ENCODE results near the gene PML.

The PML gene

GRCh38 chr15:73990250-73991005, 4.1 kb upstream of the PML start:
- no peak overlapping the region for H3K4me3 ChIP-seq (ENCODE audit: severe bottlenecking)
- peak overlapping the region; percentile 72 for H3K27ac ChIP-seq (ENCODE audit: poor library complexity, severe bottlenecking)
- peaks cover 40% of the 10 kb centered on the region for H3K4me1 ChIP-seq (ENCODE audit: insufficient read depth, poor library complexity, severe bottlenecking)
- TF ChIP-seq, protein P1, sequence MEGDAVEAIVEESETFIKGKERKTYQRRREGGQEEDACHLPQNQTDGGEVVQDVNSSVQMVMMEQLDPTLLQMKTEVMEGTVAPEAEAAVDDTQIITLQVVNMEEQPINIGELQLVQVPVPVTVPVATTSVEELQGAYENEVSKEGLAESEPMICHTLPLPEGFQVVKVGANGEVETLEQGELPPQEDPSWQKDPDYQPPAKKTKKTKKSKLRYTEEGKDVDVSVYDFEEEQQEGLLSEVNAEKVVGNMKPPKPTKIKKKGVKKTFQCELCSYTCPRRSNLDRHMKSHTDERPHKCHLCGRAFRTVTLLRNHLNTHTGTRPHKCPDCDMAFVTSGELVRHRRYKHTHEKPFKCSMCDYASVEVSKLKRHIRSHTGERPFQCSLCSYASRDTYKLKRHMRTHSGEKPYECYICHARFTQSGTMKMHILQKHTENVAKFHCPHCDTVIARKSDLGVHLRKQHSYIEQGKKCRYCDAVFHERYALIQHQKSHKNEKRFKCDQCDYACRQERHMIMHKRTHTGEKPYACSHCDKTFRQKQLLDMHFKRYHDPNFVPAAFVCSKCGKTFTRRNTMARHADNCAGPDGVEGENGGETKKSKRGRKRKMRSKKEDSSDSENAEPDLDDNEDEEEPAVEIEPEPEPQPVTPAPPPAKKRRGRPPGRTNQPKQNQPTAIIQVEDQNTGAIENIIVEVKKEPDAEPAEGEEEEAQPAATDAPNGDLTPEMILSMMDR (IDR thresholded peaks at IDR 0.05; ENCODE audit: poor library complexity, severe bottlenecking), result no peak
- H3K27me3 ChIP-seq (ENCODE audit: insufficient read depth, poor library complexity, severe bottlenecking), result no peaks in the 10 kb centered on the region
- no peak for ATAC-seq (ENCODE audit: low read depth)
- no peak for DNase-seq (ENCODE audit: low spot score)
- no peaks in the 10 kb centered on the region for H3K36me3 ChIP-seq (ENCODE audit: low read depth)
- H3K9me3 ChIP-seq (ENCODE audit: severe bottlenecking), result no peaks in the 10 kb centered on the region

- Histone ChIP-seq H3K27ac (ENCODE audit: poor library complexity, severe bottlenecking) (peak overlapping the region; percentile 72), H3K36me3 (ENCODE audit: low read depth) (no peaks in the 10 kb centered on the region), H3K4me3 (ENCODE audit: severe bottlenecking) (peak overlapping the region; percentile 69), H3K9me3 (ENCODE audit: severe bottlenecking) (no peaks in the 10 kb centered on the region), H3K4me1 (ENCODE audit: insufficient read depth, poor library complexity, severe bottlenecking) (peaks cover 48% of the 10 kb centered on the region), H3K27me3 (ENCODE audit: insufficient read depth, poor library complexity, severe bottlenecking) (no peaks in the 10 kb centered on the region)
- no peak for DNase-seq (ENCODE audit: low spot score)
- no peak for ATAC-seq (ENCODE audit: low read depth)
- TF ChIP-seq, protein P1 (IDR thresholded peaks at IDR 0.05; ENCODE audit: poor library complexity, severe bottlenecking), result no peak
Observed at GRCh38 chr15:73991260-73991659, 3.3 kb upstream of the PML start.

DNA sequence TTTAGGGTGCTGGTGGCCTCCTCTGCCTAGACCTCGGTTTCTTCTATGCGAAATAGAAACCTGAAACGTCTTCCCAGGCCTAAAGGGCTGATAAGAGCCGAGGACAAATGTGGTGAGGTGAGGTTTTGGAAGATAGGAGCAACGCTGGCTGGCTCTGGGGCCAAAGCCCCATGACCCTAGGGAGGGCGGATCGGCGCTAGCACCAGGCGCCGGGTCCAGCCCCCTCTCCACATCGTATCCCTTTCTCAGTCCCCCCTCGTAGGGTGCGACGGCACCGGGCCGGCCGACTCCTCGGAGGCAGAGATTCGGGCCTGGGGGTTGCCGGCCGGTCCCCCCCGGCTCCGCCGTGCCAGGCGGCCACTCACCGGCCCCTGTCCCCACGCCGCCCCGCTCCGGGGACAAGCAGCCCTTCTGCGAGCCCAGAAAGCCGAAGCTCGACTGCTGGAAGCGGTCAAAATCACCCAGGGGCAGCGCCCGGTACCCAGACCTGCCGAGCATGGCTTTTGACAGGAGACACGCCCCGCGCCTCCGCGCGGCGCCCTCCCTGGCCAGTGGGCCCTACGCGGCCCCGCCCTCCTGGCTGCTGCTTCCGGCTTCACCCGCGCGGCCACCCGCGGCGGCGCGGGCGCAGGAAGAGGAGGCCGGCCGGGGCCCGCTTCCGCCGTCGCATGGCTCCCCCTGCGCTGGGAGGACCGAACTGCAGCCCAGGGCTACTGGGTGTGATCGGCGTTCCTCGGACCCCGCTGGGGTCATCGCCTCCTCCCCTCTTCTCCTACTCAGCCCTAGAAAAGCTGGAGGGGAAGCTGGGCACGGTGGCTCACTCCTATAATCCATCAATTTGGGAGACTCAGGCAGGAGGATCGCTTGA, 2.6 kb upstream of the PML start, which contains the start of gene STOML1:
STOML1 (minus strand) TSS at position 570 of the 868 bp plus-strand sequence; CDS start at position 498, 72 bp downstream.
- Histone ChIP-seq H3K27ac (ENCODE audit: poor library complexity, severe bottlenecking) (peak within 1 kb of the TSS; percentile 72), H3K36me3 (ENCODE audit: low read depth) (peaks cover 4% of the 10 kb centered on the region; the same call in 1 of the 2 replicates), H3K4me3 (ENCODE audit: severe bottlenecking) (peak within 1 kb of the TSS; percentile 69), H3K9me3 (ENCODE audit: severe bottlenecking) (no peaks in the 10 kb centered on the region), H3K27me3 (ENCODE audit: insufficient read depth, poor library complexity, severe bottlenecking) (no peaks in the 10 kb centered on the region), H3K4me1 (ENCODE audit: insufficient read depth, poor library complexity, severe bottlenecking) (peaks cover 53% of the 10 kb centered on the region)
- peak; percentile 97 for DNase-seq (ENCODE audit: low spot score)
- ATAC-seq (ENCODE audit: low read depth), result peak; percentile 68
- TF ChIP-seq, protein P1 (IDR thresholded peaks at IDR 0.05; ENCODE audit: poor library complexity, severe bottlenecking), result peak; percentile 100

DNA sequence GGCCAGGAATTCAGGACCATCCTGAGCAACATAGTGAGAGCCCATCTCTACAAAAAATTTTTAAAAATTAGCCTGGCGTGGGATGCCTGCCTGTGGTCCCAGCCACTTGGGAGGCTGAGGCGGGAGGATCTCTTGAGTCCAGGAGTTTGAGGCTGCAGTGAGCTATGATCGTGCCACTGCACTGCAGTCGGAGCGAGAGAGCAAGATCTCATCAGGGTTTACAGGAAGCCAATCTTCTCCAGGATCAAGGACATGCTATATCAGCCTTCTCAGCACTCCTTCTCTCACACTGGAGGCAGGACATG, 2.0 kb upstream of the PML start:
- no peak overlapping the region for H3K27ac ChIP-seq (ENCODE audit: poor library complexity, severe bottlenecking)
- peaks cover 57% of the 10 kb centered on the region for H3K4me1 ChIP-seq (ENCODE audit: insufficient read depth, poor library complexity, severe bottlenecking)
- DNase-seq (ENCODE audit: low spot score) (no peak), ATAC-seq (ENCODE audit: low read depth) (no peak)
- TF ChIP-seq, protein P1 (IDR thresholded peaks at IDR 0.05; ENCODE audit: poor library complexity, severe bottlenecking), result peak; percentile 93
- no peaks in the 10 kb centered on the region for H3K27me3 ChIP-seq (ENCODE audit: insufficient read depth, poor library complexity, severe bottlenecking)
- H3K9me3 ChIP-seq (ENCODE audit: severe bottlenecking), result no peaks in the 10 kb centered on the region
- H3K4me3 ChIP-seq (ENCODE audit: severe bottlenecking), result no peak overlapping the region
- peaks cover 10% of the 10 kb centered on the region for H3K36me3 ChIP-seq (ENCODE audit: low read depth)
